NCI-H187 treated with DMSO at 0.1 percent for 48 hours (cell line): ENCODE measurements around the gene DSG1.
"Not testable (repeated sequence)": the region's sequence is repeated elsewhere in the genome, so short reads cannot be mapped to it uniquely, and the experiment has no call there.

Source experiments
- DNase-seq: peaks from one replicate; lab custom pipeline; 2025; lab: John Stamatoyannopoulos, UW

DSG1 gene

GRCh38 chr18:31317860-31318259 is at the start of gene DSG1:
Gene DSG1, plus strand, starts transcription at chr18:31318160. Its CDS starts 141 bp downstream, at chr18:31318301.
- no peak for DNase-seq

GRCh38 chr18:31268985-31269406 is 49.0 kb upstream of the DSG1 start:
- no peak for DNase-seq

GRCh38 chr18:31269566-31269965 is 48.4 kb upstream of the DSG1 start:
- DNase-seq, result no peak

- DNase-seq, result no peak
Measured at GRCh38 chr18:31270578-31270977, 47.4 kb upstream of the DSG1 start.

- no peak for DNase-seq
Measured at GRCh38 chr18:31273812-31274527, 44.0 kb upstream of the DSG1 start.

DNA sequence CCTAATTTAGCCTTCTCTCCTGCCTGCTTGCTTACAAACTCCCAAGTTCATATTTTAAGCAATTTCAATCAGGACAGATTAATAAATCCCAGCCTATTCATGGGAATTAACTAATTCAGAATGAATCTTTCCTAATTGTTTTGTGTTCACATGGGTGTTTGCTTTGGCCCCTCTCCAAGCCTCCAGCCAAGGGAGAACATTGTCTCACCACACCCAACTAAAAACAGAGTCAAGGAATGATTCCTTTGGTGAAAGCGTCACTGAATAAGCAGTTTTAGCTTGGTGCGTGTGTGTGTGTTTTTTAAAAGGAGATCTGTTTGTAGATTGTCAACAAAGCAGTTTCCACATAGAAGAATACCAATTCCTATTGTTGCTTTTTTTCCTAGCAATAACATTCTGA is 43.0 kb upstream of the DSG1 start:
- DNase-seq, result no peak

- no peak for DNase-seq
Measured at GRCh38 chr18:31275722-31276463, 42.1 kb upstream of the DSG1 start.

DNA sequence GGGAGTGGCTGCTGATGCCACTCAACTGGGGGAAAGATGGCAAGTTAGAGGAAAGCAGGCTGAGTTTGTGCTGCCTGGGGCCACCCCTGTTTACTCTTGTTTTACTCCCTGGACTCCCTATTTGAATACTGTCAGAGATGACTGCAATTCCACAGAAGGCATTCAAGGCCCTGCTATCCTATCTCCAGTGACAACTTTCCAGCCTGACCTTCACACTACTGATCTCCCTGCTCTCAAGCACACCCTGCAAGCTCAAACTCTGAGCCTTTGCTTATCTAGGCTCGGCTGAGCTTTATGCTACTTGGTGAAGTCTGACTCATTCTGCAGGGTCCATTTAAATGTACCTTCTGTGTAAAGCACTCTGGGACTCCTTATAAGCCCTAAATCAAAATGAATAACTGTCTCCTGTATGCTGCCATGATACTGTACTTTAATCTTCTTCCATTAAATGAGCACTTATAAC is 39.3 kb upstream of the DSG1 start:
- DNase-seq, result no peak

DNA sequence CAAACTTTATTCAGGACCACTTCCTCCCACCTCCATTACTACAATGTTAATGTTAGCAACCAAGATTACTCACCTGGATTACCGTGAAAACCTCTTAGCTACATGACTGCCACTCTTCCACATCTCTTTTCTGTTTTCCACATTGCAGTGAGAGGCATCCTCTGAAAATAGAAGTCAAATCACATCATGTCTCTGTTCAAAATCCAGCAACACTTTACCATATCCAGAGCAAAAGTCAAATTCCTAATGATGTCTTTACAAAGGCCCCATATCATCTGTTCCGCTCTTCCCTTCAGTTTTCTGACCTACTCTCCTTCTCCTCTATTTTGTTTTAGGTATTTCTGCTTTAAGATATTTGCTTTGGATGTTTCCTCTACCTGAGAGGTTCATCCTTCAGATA is 37.5 kb upstream of the DSG1 start:
- no peak for DNase-seq

GRCh38 chr18:31281437-31281836 is 36.5 kb upstream of the DSG1 start:
- DNase-seq, result no peak

DNA sequence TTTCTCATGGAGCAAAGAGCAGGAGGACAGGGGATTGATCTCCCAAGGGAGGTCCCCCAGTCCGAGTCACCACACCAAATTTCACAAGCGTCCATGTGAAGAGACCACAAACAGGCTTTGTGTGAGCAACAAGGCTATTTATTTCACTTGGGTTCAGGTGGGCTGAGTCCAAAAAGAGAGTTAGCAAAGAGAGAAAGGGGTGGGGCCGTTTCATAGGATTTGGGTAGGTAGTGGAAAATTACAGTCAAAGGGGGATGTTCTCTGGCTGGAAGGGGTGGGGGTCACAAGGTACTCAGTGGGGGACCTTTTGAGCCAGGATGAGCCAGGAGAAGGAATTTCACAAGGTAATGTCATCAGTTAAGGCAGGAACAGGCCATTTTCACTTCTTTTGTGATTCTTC is 28.5 kb upstream of the DSG1 start:
- not testable (repeated sequence) for DNase-seq

GRCh38 chr18:31291688-31292087 is 26.3 kb upstream of the DSG1 start:
- no peak for DNase-seq

DNA sequence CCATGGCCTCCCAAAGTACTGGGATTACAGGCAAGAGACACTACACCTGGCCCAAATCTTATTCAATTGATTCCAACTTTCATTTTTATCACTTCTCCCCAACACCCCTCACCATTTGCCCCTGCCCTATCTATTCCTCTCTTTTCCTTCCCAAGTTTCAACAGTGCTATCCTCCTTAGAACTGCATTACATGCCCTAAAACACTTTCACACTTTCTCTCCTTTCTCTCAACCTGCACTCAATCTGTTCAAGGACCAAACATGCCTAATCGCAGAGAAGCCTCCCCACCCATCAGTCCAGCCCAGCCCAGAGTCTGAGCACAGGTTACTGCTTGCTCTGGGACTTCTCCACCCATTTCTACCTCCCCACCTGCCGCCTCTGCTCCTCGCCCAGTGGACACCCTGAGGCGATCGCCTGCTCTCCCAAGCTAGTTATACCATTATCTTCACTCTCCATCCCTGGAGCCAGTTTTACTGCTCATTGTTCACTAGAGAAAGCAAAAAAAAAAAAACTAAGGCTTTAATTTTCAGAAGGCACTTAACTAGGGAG is 23.7 kb upstream of the DSG1 start:
- no peak for DNase-seq

DNA sequence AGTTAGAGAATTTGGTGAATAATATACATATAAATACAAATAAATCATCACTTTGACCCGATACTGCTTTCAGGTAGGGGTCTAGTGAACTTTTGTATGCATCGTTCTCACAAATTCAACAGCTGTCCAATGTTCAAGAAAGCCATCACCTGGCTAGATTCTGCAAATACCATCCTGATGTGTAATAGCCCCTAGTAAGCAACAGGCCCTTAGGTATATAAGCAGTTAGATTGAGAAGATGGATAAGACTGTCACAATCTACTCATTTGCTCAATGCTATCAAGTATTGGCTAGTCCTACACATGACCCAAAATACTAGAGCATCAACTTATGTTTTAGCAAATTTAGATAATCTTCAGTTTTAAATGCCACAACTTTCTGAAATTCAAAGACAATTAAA is 20.7 kb upstream of the DSG1 start:
- DNase-seq, result no peak

DNA sequence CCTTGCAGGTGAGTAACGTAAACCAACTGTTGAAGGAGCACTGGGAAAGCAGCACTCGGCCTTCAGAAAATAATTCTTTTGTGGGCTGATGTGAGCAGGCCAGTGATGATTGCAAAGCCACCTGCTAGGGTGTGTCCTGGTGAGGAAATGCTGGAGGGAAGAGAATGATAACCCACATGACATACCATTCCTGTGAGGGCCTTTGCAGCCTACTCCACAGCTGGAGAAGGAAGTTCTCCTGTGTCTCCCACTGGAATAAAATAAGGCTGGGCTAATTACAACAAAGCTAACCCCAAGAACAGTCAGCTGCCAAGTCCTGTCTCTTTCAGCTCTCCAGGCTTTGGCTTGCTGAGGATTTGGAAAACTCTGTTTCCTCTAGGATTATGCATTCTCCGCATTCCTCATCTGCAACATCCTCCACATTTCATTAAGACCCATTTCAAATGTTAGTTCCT is 16.7 kb upstream of the DSG1 start:
- DNase-seq, result no peak

- no peak for DNase-seq
Measured at GRCh38 chr18:31302991-31303390, 15.0 kb upstream of the DSG1 start.

DNA sequence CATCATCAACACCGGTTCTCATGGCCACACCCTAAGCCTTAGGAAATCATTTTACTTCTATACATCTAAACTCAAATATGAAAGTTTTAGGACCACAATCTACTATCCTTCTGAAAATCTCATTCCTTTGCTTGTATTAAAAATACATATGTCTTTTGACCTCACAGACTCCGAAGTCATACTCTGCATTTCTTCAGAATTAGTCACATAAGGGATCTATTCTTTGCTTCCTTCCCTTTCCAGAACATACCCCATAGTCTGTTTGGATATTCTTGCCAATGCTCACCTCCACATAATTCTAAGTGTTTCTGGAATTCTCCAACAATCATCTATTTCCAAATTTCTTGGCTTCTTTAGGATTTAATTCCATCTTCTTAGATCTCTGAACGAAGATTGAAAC is 14.2 kb upstream of the DSG1 start:
- DNase-seq, result no peak

DNA sequence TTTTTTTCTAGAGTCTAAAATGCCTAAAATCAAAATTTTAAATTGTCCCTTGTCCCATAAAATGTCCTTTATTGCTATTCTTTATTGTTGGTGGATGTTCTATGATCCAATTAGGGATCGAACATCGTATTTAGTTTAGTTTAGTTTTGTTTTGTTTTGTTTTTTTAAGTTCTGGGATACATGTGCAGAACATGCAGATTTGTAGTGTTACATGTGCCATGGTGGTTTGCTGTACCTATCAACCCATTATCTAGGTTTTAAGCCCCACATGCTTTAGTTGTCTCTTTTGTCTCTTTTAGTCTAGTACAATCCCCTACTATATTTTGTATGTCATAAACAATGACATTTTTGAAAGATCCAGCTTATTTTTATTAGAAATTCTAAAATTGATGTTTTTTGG is 8.8 kb upstream of the DSG1 start:
- no peak for DNase-seq

- no peak for DNase-seq
Measured at GRCh38 chr18:31316974-31317373, 986 bp upstream of the DSG1 start.

GRCh38 chr18:31321719-31322118 is 3.8 kb downstream of the DSG1 start:
- no peak for DNase-seq

GRCh38 chr18:31325051-31325450 is 7.1 kb downstream of the DSG1 start:
- no peak for DNase-seq

DNA sequence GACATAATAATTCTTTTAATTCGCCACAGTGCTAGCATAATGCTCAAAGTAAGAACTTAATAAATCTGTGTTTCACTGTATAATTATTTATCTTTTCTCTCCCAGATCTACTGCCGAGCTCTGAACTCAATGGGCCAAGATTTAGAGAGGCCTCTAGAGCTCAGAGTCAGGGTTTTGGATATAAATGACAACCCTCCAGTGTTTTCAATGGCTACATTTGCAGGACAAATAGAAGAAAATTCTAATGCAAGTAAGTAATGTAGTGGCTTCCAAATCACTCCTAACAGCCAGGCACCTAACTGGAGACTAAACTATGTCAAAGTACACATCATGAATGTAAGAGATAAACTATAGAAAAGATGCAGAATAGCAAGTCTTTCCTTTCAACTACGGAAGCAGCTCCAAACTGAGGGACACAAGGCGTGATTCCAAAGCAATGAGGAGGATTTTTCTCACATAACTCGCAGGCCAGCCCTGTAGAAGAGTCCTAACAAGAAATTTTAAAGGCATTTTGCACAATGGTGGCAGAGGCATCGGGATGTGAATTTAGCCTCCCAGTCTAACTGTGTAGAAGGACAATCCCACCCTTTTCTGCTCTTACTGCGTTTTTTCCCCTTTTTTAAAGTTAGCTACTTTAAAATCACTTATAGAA is 12.0 kb downstream of the DSG1 start:
- DNase-seq, result no peak

DNA sequence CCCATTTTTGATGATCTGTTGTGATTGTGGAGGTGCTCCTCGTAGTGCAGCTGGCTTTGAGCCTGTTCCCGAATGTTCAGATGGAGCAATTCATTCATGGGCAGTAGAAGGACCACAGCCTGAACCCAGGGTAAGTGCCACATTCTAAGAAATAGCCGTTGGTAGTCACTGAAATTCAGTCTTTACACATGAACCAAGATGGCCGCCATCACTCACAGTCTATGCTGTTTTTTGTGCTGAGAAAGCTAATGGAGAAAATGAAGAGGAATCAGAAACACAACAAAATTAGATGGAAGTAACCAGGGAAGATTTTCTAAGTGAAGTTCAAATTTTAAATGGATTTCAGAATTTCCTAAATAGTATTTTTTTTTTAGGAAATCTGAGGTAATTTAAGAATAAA is 25.5 kb downstream of the DSG1 start:
- DNase-seq, result no peak
